ENCODE results near the gene THTPA. TPM values are rescaled to one million over a fixed set of nuclear protein-coding genes. Genes with fewer than 3 reads are reported as not detected.

Gene THTPA, protein sequence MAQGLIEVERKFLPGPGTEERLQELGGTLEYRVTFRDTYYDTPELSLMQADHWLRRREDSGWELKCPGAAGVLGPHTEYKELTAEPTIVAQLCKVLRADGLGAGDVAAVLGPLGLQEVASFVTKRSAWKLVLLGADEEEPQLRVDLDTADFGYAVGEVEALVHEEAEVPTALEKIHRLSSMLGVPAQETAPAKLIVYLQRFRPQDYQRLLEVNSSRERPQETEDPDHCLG
- polyA plus RNA-seq (2013, experiment 1 of 2): 5.0 TPM
- 5.9 TPM for polyA plus RNA-seq (2013, experiment 2 of 2)

GRCh38 chr14:23555882-23556699, at the start of gene THTPA:
Gene THTPA (plus strand): TSS chr14:23556271. CDS start chr14:23556758, 487 bp downstream.
- WGBS (ENCODE audit: extremely low coverage, insufficient coverage, low lambda C conversion rate): no CpG with 5 or more reads among the region's 54 CpGs

DNA sequence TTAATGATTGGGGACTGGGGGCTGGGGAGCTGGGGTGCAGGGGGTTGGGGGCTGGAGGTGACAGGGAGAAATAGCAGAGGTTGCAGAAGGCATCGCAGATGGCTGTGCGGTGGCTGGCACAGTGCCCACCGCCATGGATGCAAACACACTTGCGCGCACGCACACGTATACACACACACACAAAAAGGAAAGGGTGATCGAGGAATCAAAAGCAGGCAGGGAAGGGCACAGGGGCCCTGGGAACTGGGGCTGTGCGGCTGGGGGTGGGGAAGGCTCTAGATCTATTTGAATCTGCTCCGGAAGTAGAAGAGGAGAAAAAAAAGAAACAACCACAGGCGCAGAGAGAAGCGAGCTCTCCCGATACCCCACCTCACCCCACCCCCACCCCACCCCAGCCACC, 43.9 kb upstream of the THTPA start:
- Histone ChIP-seq H3K4me3 (ENCODE audit: low read length) (no peak overlapping the region), H2AK5ac (ENCODE audit: low read length) (no peak overlapping the region), H3K9ac (ENCODE audit: low read length) (no peak overlapping the region), H3K4ac (ENCODE audit: low read depth, low read length) (no peak overlapping the region), H4K8ac (ENCODE audit: low read depth, low read length) (no peak overlapping the region), H2BK120ac (ENCODE audit: low read depth, low read length) (no peak overlapping the region), H3K36me3 (ENCODE audit: control insufficient read depth, insufficient read depth, low read length) (no peaks in the 10 kb centered on the region), H2BK5ac (ENCODE audit: low read length) (no peak overlapping the region), H3K27me3 (ENCODE audit: insufficient read depth, low read length, poor library complexity) (no peaks in the 10 kb centered on the region), H3K79me1 (ENCODE audit: low read length) (no peaks in the 10 kb centered on the region), H4K5ac (ENCODE audit: low read length) (no peak overlapping the region), H3K27ac (ENCODE audit: low read depth, low read length) (no peak overlapping the region), H3K56ac (ENCODE audit: low read length) (no peak overlapping the region), H3K18ac (ENCODE audit: low read length) (no peak overlapping the region), H3K23ac (ENCODE audit: low read length) (no peak overlapping the region), H3K4me1 (ENCODE audit: control insufficient read depth, low read depth, low read length) (no peaks in the 10 kb centered on the region), H2BK15ac (replicated peaks; ENCODE audit: low read depth) (no peak overlapping the region), H3K4me2 (ENCODE audit: low read length) (no peak overlapping the region), H3K79me2 (ENCODE audit: control insufficient read depth, insufficient read depth, low read length) (no peaks in the 10 kb centered on the region)
- no peak for DNase-seq
- WGBS (ENCODE audit: extremely low coverage, insufficient coverage, low lambda C conversion rate): no CpG with 5 or more reads among the region's 13 CpGs

More at GRCh38 chr14:23555882-23556699, at the start of gene THTPA:
- H2BK120ac ChIP-seq (ENCODE audit: low read depth, low read length): no peak within 1 kb of the TSS
- H3K4me2 ChIP-seq (ENCODE audit: low read length): peak within 1 kb of the TSS; percentile 86
- H3K4me3 ChIP-seq (ENCODE audit: low read length): peak within 1 kb of the TSS; percentile 78
- H3K4me1 ChIP-seq (ENCODE audit: control insufficient read depth, low read depth, low read length): no peaks in the 10 kb centered on the region
- peak within 1 kb of the TSS; percentile 29 for H4K8ac ChIP-seq (ENCODE audit: low read depth, low read length)
- peak within 1 kb of the TSS; percentile 18 for H3K18ac ChIP-seq (ENCODE audit: low read length)
- H3K79me1 ChIP-seq (ENCODE audit: low read length): no peaks in the 10 kb centered on the region
- H3K79me2 ChIP-seq (ENCODE audit: control insufficient read depth, insufficient read depth, low read length): no peaks in the 10 kb centered on the region
- DNase-seq: peak; percentile 98
- no peak within 1 kb of the TSS for H2AK5ac ChIP-seq (ENCODE audit: low read length)
- H3K4ac ChIP-seq (ENCODE audit: low read depth, low read length): peak within 1 kb of the TSS; percentile 61
- H3K36me3 ChIP-seq (ENCODE audit: control insufficient read depth, insufficient read depth, low read length): peaks cover 7% of the 10 kb centered on the region
- H3K27ac ChIP-seq (ENCODE audit: low read depth, low read length): peak within 1 kb of the TSS; percentile 47
- peak within 1 kb of the TSS; percentile 85 for H3K23ac ChIP-seq (ENCODE audit: low read length)
- H2BK5ac ChIP-seq (ENCODE audit: low read length): peak within 1 kb of the TSS; percentile 85
- no peak within 1 kb of the TSS for H4K5ac ChIP-seq (ENCODE audit: low read length)
- no peak within 1 kb of the TSS for H2BK15ac ChIP-seq (replicated peaks; ENCODE audit: low read depth)
- peak within 1 kb of the TSS; percentile 66 for H3K9ac ChIP-seq (ENCODE audit: low read length)
- no peaks in the 10 kb centered on the region for H3K27me3 ChIP-seq (ENCODE audit: insufficient read depth, low read length, poor library complexity)
- peak within 1 kb of the TSS; percentile 99 for H3K56ac ChIP-seq (ENCODE audit: low read length)

- Histone ChIP-seq H3K79me1 (ENCODE audit: low read length) (no peaks in the 10 kb centered on the region), H3K27ac (ENCODE audit: low read depth, low read length) (no peak overlapping the region), H3K18ac (ENCODE audit: low read length) (no peak overlapping the region), H4K5ac (ENCODE audit: low read length) (no peak overlapping the region), H3K4ac (ENCODE audit: low read depth, low read length) (no peak overlapping the region), H3K4me3 (ENCODE audit: low read length) (no peak overlapping the region), H3K56ac (ENCODE audit: low read length) (no peak overlapping the region), H2BK5ac (ENCODE audit: low read length) (no peak overlapping the region), H3K9ac (ENCODE audit: low read length) (no peak overlapping the region), H3K4me2 (ENCODE audit: low read length) (no peak overlapping the region), H2BK120ac (ENCODE audit: low read depth, low read length) (no peak overlapping the region), H3K79me2 (ENCODE audit: control insufficient read depth, insufficient read depth, low read length) (no peaks in the 10 kb centered on the region), H2AK5ac (ENCODE audit: low read length) (no peak overlapping the region), H3K23ac (ENCODE audit: low read length) (no peak overlapping the region), H3K36me3 (ENCODE audit: control insufficient read depth, insufficient read depth, low read length) (no peaks in the 10 kb centered on the region), H2BK15ac (replicated peaks; ENCODE audit: low read depth) (no peak overlapping the region), H3K4me1 (ENCODE audit: control insufficient read depth, low read depth, low read length) (no peaks in the 10 kb centered on the region), H3K27me3 (ENCODE audit: insufficient read depth, low read length, poor library complexity) (no peaks in the 10 kb centered on the region), H4K8ac (ENCODE audit: low read depth, low read length) (no peak overlapping the region)
- WGBS (ENCODE audit: extremely low coverage, insufficient coverage, low lambda C conversion rate): no CpG with 5 or more reads among the region's 25 CpGs
- no peak for DNase-seq
Observed at GRCh38 chr14:23513005-23513817, 42.9 kb upstream of the THTPA start.

- no peak overlapping the region for H2BK120ac ChIP-seq (ENCODE audit: low read depth, low read length)
- no peak overlapping the region for H2BK5ac ChIP-seq (ENCODE audit: low read length)
- no peak overlapping the region for H3K27ac ChIP-seq (ENCODE audit: low read depth, low read length)
- no peak overlapping the region for H3K4me3 ChIP-seq (ENCODE audit: low read length)
- H3K4ac ChIP-seq (ENCODE audit: low read depth, low read length): no peak overlapping the region
- H3K79me2 ChIP-seq (ENCODE audit: control insufficient read depth, insufficient read depth, low read length): no peaks in the 10 kb centered on the region
- no peak overlapping the region for H3K18ac ChIP-seq (ENCODE audit: low read length)
- no peak overlapping the region for H3K9ac ChIP-seq (ENCODE audit: low read length)
- DNase-seq: no peak
- H3K79me1 ChIP-seq (ENCODE audit: low read length): no peaks in the 10 kb centered on the region
- no peak overlapping the region for H4K5ac ChIP-seq (ENCODE audit: low read length)
- no peak overlapping the region for H2AK5ac ChIP-seq (ENCODE audit: low read length)
- no peak overlapping the region for H3K23ac ChIP-seq (ENCODE audit: low read length)
- H3K27me3 ChIP-seq (ENCODE audit: insufficient read depth, low read length, poor library complexity): no peaks in the 10 kb centered on the region
- no peak overlapping the region for H2BK15ac ChIP-seq (replicated peaks; ENCODE audit: low read depth)
- H3K4me2 ChIP-seq (ENCODE audit: low read length): no peak overlapping the region
- WGBS (ENCODE audit: extremely low coverage, insufficient coverage, low lambda C conversion rate): no CpG with 5 or more reads among the region's 8 CpGs
- H4K8ac ChIP-seq (ENCODE audit: low read depth, low read length): no peak overlapping the region
- no peaks in the 10 kb centered on the region for H3K36me3 ChIP-seq (ENCODE audit: control insufficient read depth, insufficient read depth, low read length)
- peaks cover 7% of the 10 kb centered on the region for H3K4me1 ChIP-seq (ENCODE audit: control insufficient read depth, low read depth, low read length)
- no peak overlapping the region for H3K56ac ChIP-seq (ENCODE audit: low read length)
Observed at GRCh38 chr14:23513818-23514643, 42.0 kb upstream of the THTPA start.

DNA sequence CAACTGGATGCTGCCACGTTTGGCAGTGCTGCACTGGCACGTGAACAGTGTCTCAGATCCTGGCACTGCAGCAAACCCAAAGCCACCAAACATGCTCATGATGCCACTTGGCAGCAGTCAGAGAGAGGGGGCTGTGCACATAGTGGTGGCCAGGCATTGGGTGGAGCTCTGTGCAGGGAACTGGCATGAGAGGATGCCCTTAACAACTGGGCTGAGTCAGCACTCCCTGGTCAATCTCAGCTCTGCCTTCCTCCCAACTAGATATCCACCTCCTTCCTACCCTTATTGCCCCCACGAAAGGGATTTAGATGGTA, 41.5 kb upstream of the THTPA start:
- H3K23ac ChIP-seq (ENCODE audit: low read length): no peak overlapping the region
- H4K5ac ChIP-seq (ENCODE audit: low read length): no peak overlapping the region
- no peak overlapping the region for H3K27ac ChIP-seq (ENCODE audit: low read depth, low read length)
- no peak for DNase-seq
- H4K8ac ChIP-seq (ENCODE audit: low read depth, low read length): no peak overlapping the region
- no CpG with 5 or more reads among the region's 3 CpGs for WGBS (ENCODE audit: extremely low coverage, insufficient coverage, low lambda C conversion rate)
- no peak overlapping the region for H2BK15ac ChIP-seq (replicated peaks; ENCODE audit: low read depth)
- H2BK120ac ChIP-seq (ENCODE audit: low read depth, low read length): no peak overlapping the region
- no peak overlapping the region for H3K9ac ChIP-seq (ENCODE audit: low read length)
- no peak overlapping the region for H3K4ac ChIP-seq (ENCODE audit: low read depth, low read length)
- no peaks in the 10 kb centered on the region for H3K27me3 ChIP-seq (ENCODE audit: insufficient read depth, low read length, poor library complexity)
- no peak overlapping the region for H3K4me2 ChIP-seq (ENCODE audit: low read length)
- H2AK5ac ChIP-seq (ENCODE audit: low read length): no peak overlapping the region
- no peak overlapping the region for H2BK5ac ChIP-seq (ENCODE audit: low read length)
- no peaks in the 10 kb centered on the region for H3K36me3 ChIP-seq (ENCODE audit: control insufficient read depth, insufficient read depth, low read length)
- H3K4me1 ChIP-seq (ENCODE audit: control insufficient read depth, low read depth, low read length): peaks cover 7% of the 10 kb centered on the region
- H3K18ac ChIP-seq (ENCODE audit: low read length): no peak overlapping the region
- no peak overlapping the region for H3K56ac ChIP-seq (ENCODE audit: low read length)
- no peaks in the 10 kb centered on the region for H3K79me1 ChIP-seq (ENCODE audit: low read length)
- no peak overlapping the region for H3K4me3 ChIP-seq (ENCODE audit: low read length)
- no peaks in the 10 kb centered on the region for H3K79me2 ChIP-seq (ENCODE audit: control insufficient read depth, insufficient read depth, low read length)
